Upper lobe of right lung (tissue), 1 donor: Measurements from ENCODE around the gene GATA6. TPM values are rescaled to one million over a fixed set of nuclear protein-coding genes. Genes with fewer than 3 reads are reported as not detected.
A peak's percentile ranks its signal among the peaks of the same experiment; 100 is the strongest.
"Not testable (repeated sequence)": the region's sequence is repeated elsewhere in the genome, so short reads cannot be mapped to it uniquely, and the experiment has no call there.

Experiments used
- ATAC-seq: fragments of 200-7000 bp; cut with Tn5 transposase; one replicate; pipeline ENCODE4 v1.9.1; 2020; ENCODE audit warnings: mild to moderate bottlenecking, moderate library complexity
- DNase-seq: peaks from one replicate; pipeline ENCODE4 v3.0.0-alpha.2; 2020
- H3K27ac ChIP-seq: fragments of 200-600 bp; one replicate; pipeline ENCODE4 v1.8.0; 2022
- H3K27me3 ChIP-seq: fragments of 200-600 bp; one replicate; pipeline ENCODE4 v1.8.0; 2022; ENCODE audit warnings: mild to moderate bottlenecking
- H3K36me3 ChIP-seq: fragments of 200-600 bp; one replicate; pipeline ENCODE4 v1.8.0; 2022
- H3K4me1 ChIP-seq: fragments of 200-600 bp; one replicate; pipeline ENCODE4 v1.8.0; 2022
- H3K4me3 ChIP-seq: fragments of 200-600 bp; one replicate; pipeline ENCODE4 v1.8.0; 2022; ENCODE audit warnings: mild to moderate bottlenecking
- H3K9me3 ChIP-seq: fragments of 200-600 bp; one replicate; pipeline ENCODE4 v1.8.0; 2022
- intact Hi-C: fragments of 100-400 bp; cut with DNase I; formaldehyde crosslinking; loops from one replicate; pipeline ENCODE4 v1.11.0; 2022
- total RNA-seq: library from RNA; stranded (reverse); fragmentation: NEBNext Ultra II Directional; extraction: Animal tissue kit (Norgen Biotek cat#: 25700); gene quantifications from one replicate; pipeline ENCODE4 v1.2.1, GENCODE V29; 2021
- TF ChIP-seq, protein P1 (sequence below): fragments of 200-600 bp; IDR thresholded peaks from one replicate; pipeline ENCODE4 v1.8.0; 2022; ENCODE audit warnings: antibody characterized with exemption
- donor health status: DM: no; HTN: yes; CAD: no; lungs with severe emphysema.

GATA6 gene
- total RNA-seq, 1 donor from 2014 or later: 32.2 TPM

- H3K4me1 ChIP-seq: peaks cover 67% of the 10 kb centered on the region
Measured at GRCh38 chr18:22191923-22192322, 22.5 kb downstream of the GATA6 start.

GRCh38 chr18:22193466-22193865, 24.1 kb downstream of the GATA6 start:
- no peak for DNase-seq
- no peak for ATAC-seq
- no peaks in the 10 kb centered on the region for H3K9me3 ChIP-seq
- H3K4me3 ChIP-seq: no peak overlapping the region
- peak overlapping the region; percentile 12 for H3K27ac ChIP-seq
- H3K36me3 ChIP-seq: peaks cover 7% of the 10 kb centered on the region
- intact Hi-C loops: no loop called here
- H3K27me3 ChIP-seq: no peaks in the 10 kb centered on the region
- TF ChIP-seq, protein P1, sequence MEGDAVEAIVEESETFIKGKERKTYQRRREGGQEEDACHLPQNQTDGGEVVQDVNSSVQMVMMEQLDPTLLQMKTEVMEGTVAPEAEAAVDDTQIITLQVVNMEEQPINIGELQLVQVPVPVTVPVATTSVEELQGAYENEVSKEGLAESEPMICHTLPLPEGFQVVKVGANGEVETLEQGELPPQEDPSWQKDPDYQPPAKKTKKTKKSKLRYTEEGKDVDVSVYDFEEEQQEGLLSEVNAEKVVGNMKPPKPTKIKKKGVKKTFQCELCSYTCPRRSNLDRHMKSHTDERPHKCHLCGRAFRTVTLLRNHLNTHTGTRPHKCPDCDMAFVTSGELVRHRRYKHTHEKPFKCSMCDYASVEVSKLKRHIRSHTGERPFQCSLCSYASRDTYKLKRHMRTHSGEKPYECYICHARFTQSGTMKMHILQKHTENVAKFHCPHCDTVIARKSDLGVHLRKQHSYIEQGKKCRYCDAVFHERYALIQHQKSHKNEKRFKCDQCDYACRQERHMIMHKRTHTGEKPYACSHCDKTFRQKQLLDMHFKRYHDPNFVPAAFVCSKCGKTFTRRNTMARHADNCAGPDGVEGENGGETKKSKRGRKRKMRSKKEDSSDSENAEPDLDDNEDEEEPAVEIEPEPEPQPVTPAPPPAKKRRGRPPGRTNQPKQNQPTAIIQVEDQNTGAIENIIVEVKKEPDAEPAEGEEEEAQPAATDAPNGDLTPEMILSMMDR: no peak
- peaks cover 63% of the 10 kb centered on the region for H3K4me1 ChIP-seq

More at GRCh38 chr18:22191923-22192322, 22.5 kb downstream of the GATA6 start:
- no peaks in the 10 kb centered on the region for H3K9me3 ChIP-seq
- no peak for DNase-seq
- no peak overlapping the region for H3K27ac ChIP-seq
- no peak overlapping the region for H3K4me3 ChIP-seq
- H3K36me3 ChIP-seq: peaks cover 7% of the 10 kb centered on the region
- H3K27me3 ChIP-seq: no peaks in the 10 kb centered on the region
- ATAC-seq: no peak
- intact Hi-C loops: no loop called here
- TF ChIP-seq, protein P1: no peak

DNA sequence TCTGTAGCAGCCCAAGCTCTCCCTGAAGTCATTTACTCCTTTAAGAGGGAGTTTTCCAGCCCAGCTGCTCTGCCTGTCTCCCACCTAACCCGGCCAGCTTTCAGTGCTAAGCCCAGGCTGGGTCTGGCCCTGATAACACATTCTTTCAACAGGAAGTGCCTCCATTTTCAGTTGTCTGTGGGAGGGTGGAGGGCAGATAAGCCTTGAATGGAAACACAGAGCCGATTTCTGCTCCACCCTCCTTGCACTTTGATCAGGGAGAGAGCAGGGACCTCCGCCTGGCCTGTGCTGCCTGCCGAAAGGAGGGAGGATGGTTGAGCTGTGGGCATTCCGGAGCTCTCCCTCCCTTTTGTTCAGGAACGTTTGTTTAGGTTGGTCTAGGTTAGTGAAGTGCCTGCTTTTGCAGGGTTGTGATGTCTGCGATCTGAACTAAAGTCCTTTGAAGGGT, 24.8 kb downstream of the GATA6 start:
- Histone ChIP-seq H3K4me3 (no peak overlapping the region), H3K27me3 (no peaks in the 10 kb centered on the region), H3K4me1 (peaks cover 55% of the 10 kb centered on the region), H3K36me3 (peaks cover 7% of the 10 kb centered on the region), H3K9me3 (no peaks in the 10 kb centered on the region), H3K27ac (peak overlapping the region; percentile 12)
- DNase-seq: no peak
- TF ChIP-seq, protein P1: no peak
- intact Hi-C loops: no loop called here
- peak; percentile 57 for ATAC-seq

- no peak for ATAC-seq
- no peaks in the 10 kb centered on the region for H3K9me3 ChIP-seq
- TF ChIP-seq, protein P1: no peak
- intact Hi-C loops: no loop called here
- H3K27ac ChIP-seq: peak overlapping the region; percentile 24
- H3K4me3 ChIP-seq: no peak overlapping the region
- H3K4me1 ChIP-seq: peaks cover 47% of the 10 kb centered on the region
- DNase-seq: no peak
- peaks cover 9% of the 10 kb centered on the region for H3K36me3 ChIP-seq
- H3K27me3 ChIP-seq: no peaks in the 10 kb centered on the region
Measured at GRCh38 chr18:22195052-22195451, 25.7 kb downstream of the GATA6 start.

DNA sequence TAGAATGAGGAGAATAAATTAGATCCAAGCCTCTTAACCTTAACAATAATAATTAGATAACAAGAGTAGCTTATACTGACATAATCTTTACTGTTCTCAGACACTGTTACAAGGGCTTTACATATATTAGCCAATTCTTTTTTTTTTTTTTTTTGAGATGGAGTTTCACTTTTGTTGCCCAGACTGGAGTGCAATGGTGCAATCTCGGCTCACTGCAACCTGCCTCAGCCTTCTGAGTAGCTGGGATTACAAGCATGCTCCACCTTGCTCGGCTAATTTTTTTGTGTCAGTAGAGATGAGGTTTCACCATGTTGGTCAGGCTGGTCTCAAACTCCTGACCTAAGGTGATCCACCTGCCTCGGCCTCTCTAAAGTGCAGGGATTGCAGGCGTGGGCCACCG, 27.6 kb downstream of the GATA6 start:
- DNase-seq, H3K27me3 ChIP-seq, intact Hi-C loops, H3K9me3 ChIP-seq, H3K4me3 ChIP-seq, H3K27ac ChIP-seq: not testable (repeated sequence)
- ATAC-seq: peak; percentile 47
- peaks cover 28% of the 10 kb centered on the region for H3K36me3 ChIP-seq
- peaks cover 30% of the 10 kb centered on the region for H3K4me1 ChIP-seq

DNA sequence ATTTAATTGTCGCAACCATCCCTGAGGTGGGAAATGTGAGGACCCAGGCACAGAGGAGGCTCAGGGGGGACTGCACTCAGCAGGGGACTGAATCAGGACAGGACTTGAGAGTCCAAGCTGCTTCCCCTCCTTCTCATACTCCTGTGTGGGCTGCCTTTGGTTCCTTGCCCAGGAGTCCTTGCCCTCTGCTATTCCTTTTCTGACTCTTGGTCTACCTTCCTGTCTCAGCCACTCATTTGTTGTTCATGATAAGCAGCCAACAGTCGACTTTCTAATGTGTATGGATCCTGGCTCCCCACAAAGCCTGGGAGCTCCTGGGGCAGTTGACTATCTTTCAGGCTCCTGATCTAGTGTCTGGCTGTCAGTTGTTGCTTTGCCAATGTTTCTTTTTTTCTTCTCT, 28.3 kb downstream of the GATA6 start:
- Histone ChIP-seq H3K4me1 (peaks cover 23% of the 10 kb centered on the region), H3K27ac (no peak overlapping the region), H3K9me3 (no peaks in the 10 kb centered on the region), H3K4me3 (no peak overlapping the region), H3K27me3 (no peaks in the 10 kb centered on the region), H3K36me3 (peaks cover 35% of the 10 kb centered on the region)
- intact Hi-C loops: no loop called here
- ATAC-seq: no peak
- TF ChIP-seq, protein P1: no peak
- DNase-seq: no peak
